Raji (cell line): ENCODE data around the gene TMEM178B.

Experiments
- POLR2A ChIP-seq: IDR thresholded peaks from 2 replicates; pipeline ENCODE4 v1.6.1; 2011; ENCODE audit warnings: low read depth, low read length, control low read depth; ENCODE audit not compliant: insufficient read depth

The TMEM178B gene

GRCh38 chr7:141525973-141526514, 452.2 kb downstream of the TMEM178B start:
- TF ChIP-seq POLR2A = no peak

- no peak for TF ChIP-seq POLR2A
These were observed 453.2 kb downstream of the TMEM178B start for GRCh38 chr7:141527076-141527475.

GRCh38 chr7:141528399-141528798, 454.5 kb downstream of the TMEM178B start:
- TF ChIP-seq POLR2A = no peak
